NCI-H446 treated with DMSO at 0.1 percent for 48 hours (cell line): ENCODE results near the gene CCDC175.

Experiments
- DNase-seq: peaks from one replicate; lab custom pipeline; 2025; lab: John Stamatoyannopoulos, UW

Gene CCDC175

DNA sequence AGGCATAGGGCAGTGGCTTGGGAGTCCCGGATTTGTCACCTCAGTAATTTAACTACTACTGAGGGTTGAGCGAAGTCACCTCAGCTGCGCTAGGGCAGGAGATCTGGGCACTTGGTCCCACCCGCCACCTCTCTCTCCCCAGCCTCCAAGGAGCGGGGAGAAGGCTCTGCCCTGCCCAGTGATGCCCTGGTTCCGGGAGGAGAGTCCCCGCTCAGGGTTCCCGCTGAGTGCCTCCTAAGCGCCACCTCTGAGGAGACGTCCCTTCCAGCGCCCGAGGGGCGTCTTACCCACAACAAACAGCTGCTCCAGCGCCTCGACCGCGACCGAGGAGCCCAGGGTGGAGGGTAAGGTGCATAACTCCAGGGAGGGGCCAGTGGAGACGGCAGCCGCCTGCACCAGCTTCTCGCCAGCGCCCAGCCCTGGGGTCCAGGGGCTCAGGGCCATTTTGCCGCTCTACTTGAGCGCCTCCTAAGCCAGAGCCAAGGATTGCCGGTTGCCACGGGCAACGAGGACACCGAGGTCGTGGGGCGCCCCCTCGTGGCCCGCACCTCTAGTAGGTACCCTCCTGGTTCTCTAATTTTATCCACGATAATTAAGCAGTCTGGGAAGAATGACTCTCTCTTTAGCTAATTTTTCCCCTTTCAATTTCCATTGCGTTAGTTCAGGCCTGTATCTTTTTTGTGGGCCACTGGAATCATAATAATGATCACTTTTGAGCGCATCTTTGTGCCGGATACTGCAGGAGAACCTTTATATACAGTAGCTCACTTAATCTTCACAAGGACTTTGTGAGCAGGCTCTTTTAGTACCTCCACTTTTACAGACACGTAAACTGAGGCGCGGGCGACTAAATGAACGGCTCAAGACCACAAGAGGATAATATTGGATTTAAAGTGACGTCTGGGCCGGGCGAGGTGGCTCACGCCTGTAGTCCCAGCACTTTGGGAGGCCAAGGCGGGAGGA, at the start of gene CCDC175:
CCDC175 (minus strand) TSS at position 481 of the 963 bp plus-strand sequence; CDS start at position 444, 37 bp downstream.
- peak; percentile 34 for DNase-seq

DNA sequence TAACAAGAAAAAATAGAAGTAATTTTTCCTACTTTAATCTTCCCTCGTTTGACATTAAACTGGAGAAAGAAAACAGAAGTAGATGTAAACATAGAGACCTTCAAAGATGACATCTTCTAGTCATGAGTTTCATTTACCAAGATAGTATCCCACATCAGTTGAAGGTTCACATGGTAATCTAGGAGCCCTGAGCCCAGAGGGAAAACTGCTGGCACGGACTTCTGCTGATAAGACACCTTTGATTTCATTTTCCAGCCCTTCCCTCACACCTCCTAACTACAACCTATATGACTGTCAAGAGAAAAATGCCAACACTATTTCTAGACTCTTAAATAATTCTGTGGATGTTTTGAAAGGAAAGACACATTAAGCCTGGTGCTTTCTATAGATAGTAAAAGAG, 46.0 kb upstream of the CCDC175 start:
- DNase-seq = no peak

DNA sequence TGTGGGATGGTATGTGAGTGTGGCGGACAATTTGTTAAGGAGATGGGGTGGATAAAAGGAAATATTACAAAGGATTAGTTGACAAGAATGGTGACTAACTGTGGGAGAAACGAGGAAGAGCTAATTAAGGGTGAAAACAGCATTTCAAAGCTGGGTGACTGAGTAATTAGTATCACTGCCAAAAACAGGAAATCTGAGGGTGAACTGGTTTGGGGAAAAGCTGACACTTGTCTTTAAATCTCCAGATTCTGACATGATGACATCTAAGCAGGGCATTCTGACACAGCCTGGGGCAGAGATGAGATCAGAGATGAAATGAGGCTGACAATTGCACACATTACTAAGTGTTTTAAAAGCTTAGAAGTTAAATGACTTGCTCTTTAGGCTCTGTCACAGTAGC, 42.4 kb upstream of the CCDC175 start:
- DNase-seq = no peak

DNA sequence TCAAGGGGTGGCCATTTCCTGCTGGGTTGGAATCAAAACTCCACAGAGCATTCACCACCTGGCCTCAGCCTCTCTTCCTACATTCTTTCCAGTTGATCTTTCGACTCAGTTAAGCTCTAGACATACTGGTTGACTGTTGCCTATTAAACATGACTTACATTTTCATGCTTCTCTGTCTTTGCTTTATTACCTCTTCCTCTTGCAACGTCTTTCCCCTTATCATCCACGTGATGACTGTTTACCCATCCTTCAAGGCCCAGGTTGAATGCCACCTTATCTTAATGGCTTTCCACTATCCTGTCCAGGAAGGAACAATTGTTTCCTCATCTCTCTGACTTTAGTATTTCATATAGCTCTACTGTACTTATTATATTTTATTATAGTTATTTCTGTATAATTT, 24.4 kb upstream of the CCDC175 start:
- DNase-seq = no peak

DNA sequence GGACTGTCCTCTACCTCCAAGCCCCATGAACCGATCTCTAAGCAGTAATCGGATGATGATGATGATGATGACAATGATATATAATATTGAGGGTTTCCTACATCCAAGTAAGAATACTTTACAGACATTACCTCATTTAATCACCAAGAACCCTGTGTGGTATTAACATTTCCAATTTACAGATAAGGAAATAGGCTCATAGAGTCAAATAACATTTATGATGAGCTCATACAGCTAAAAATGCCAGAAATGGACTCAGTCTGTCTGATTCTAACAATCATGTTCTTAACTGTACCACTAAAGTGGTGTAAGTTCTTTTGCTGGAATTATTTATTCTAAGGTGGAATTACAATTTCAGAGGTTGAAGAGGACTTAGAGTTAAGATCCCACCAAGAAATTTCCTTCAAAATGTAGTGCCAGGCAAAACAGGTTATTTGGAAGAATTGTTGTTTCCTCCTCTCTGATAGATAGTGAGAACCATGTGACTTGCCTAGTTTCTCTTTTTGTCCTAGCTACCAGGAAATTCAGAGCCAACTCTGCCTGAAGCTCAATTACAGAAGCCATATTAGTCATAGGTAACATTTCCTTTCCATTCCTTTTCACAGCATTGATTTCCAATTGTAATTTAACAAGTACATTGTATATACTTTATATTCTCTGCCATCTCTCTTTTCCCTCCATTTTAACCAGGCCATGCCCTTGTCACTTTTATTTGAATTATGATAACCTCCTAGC, 23.8 kb upstream of the CCDC175 start:
- no peak for DNase-seq

DNA sequence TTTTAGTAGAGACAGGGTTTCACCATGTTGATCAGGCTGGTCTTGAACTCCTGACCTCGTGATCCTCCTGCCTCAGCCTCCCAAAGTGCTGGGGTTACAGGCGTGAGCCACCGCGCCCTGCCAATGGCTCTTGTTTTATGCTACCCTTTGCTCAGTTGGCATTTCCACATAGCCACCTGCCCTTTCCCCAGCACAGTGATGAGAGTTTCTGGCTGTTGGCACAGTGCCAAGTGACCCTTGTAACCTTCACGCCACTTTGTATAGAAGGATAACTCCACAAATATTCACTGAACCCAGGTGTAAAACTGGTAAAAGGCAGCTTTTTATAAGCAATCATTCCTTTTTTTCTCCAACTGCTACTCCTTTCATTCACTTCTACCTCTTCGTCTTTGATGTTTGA, 18.5 kb upstream of the CCDC175 start:
- no peak for DNase-seq

DNA sequence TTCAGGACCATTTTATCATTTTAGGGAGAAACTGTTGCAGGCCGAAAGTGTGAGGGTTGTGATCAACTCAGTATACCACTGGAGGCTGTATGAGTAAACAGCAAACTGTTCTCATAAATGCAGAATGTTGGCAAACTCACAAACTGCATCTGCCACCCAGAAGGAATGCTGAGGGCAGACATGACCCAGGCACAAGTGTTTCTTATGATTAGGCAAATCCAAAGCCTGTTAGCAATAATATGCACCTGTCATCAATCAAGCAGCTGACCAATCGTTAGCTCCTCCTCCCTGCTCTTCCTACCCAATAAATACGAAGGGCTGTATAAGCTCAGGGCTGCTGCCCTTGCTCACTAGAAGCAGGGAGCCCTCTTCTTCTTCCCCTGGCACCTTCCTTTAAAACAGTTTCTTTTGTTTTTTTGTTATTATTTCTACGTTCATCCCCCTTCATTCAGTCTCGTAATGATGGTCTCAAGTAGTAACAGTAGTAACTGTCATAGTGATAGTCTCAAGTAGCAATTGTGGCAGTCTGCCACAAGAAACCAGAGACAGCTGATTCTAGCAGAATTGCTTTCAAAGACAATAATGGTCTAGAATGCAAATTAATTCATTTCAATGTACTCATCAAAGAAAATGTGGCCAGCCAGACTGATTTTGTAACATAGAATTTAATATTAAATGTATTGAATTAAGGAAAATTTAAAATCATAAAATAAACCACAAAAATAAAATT, 15.2 kb upstream of the CCDC175 start:
- no peak for DNase-seq

DNA sequence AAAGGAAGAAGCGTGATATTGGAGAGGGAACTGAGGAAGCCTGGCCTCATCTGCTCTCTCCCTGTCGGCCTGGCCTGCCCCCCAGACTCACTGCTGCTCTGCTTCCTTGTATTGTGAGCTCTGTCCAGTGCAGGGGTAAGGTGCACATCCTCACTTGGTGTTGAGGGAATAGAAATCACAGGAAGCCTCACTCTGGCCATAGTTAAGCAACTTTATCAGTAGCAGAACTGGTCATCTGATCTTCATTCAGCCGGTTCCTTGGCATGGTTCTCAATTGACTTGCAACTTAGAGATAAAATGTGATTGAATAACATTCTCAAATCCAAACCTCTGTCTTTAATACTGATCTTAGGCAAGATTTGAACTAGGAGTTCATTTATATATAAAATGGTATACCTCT, 11.5 kb upstream of the CCDC175 start:
- no peak for DNase-seq

DNA sequence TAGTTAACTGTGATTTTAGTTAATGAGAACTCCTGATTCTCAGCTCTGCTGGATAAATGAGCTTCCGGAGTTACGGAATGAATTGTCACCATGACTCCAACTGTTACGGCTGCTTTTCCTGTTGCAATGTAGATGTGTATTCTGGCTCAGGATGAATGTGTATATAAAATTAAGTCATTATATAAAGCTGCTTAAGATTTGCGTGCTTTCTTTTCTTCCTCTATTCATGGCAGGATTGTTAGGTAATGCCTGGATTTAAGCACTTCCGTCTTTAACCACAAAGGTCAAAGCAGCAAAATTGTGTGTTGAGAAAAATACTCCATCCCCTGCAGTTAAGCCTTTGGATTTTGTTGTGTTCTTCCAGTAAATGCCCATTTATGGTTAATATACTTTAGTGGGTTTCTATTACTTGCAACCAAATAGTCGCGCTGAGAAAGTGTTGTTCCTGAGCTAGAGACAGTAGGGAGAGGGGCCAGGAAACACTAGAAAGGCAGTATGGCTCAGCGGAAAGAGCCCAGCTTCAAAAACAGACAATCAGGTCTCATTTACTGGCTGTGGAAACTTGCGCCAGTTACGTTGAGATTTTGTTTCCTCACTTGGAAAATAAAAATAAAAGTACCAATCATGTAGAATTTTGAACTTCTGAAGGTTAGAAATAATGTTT, 9.4 kb upstream of the CCDC175 start:
- no peak for DNase-seq

DNA sequence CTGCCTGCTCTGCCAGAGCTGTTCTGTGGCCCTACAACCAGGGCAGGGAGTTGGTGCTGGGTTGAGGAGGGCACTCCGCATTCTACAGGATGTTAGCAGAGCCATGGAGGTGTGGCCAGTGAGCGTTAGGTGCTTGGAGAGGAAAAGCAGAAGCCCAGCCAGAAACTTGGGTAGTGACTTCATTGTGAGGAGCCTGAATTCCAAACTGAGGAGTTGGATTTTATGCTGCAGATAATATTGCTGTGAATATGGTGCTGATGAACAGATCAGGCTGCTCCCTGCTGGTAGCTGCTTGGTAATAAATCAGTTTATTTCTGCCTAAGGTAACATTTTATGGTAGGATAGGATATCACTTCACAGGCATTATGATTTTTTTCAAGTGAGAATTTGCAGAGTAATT, 7.1 kb upstream of the CCDC175 start:
- no peak for DNase-seq

DNA sequence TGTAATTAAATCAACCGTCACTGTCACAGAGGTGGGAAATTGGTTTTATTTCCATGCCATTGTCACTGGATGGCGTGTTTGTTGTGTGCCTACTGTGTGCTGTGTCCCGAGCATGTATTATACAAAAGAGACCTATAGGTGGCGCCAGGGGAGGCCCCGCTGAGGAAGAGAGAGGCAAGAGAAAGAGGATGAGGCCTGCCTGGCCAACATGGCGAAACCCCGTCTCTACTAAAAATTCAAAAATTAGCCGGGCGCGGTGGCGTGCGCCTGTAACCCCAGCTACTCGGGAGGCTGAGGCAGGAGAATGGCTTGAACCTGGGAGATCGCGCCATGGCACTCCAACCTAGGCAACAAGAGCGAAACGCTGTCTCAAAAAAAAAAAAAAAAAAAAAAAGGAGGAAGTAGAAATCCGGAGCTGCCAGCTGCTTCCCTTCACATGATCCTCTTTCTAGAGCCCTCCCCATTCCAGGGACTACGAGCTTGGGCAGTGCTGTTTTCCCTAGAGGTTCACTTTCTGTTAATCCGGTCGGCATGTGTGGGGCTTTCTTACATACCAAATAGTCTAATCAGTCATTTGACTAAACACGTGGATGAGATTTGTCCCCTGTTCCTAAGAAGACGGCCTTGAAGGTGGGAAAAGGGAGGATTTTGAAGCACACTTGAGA, 6.4 kb upstream of the CCDC175 start:
- no peak for DNase-seq

DNA sequence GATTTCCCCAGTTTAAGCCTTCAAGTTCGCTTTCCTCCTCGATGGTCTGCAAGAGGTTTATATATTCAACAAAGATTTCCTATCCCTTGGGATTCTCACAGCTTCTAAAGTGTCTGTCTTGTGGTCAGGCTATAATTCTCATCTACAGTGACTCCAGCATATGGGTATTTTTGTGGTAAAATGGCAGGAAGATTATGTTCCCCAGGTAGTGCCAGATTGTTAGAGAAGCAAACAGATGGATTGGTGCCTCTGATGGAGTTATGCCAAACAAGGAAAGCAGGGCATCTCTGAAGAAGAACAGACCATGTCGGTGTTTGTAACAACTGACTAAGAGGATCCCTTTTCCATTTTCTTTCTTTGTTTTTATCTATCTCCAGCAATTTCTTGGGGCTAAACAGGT, 5.5 kb upstream of the CCDC175 start:
- peak; percentile 52 for DNase-seq

DNA sequence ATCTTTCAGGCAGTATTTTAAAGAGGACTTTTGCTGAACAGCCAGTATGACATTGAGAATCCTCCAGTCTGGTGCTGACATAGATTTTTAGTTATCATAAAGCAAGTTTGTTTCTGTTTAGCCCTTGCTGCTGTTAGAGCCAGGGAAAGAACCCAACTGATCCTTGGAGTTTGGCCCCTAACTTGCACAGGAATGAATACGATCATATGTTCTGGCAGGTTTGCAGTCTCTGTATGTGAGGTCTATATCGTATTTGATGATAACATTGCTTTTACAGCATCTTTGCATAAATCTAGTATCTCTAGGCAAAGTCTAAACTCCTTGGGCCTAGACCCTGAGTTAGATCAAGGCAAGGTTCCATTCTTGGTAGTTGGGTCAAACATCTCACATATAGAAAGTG, 4.3 kb upstream of the CCDC175 start:
- DNase-seq = no peak

DNA sequence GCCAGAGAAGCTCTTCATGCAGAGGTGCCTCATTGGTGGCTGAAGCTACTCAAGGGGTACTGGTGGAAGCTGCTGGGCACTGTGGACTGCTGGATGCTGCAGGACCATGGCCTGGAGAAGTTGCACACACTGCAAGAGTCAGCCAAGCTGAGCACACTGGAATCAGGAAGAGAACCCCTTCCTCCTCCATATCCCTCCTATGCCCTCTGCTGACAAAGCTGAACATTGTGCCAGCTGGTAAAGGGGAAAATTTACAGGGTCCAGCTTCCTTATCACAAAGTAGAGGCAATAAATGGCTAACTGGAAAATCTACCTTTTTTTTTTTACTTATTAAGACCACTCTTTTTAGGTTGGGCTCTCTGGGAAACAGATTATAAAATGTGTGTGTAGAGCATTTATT, 6.5 kb downstream of the CCDC175 start:
- DNase-seq = no peak

DNA sequence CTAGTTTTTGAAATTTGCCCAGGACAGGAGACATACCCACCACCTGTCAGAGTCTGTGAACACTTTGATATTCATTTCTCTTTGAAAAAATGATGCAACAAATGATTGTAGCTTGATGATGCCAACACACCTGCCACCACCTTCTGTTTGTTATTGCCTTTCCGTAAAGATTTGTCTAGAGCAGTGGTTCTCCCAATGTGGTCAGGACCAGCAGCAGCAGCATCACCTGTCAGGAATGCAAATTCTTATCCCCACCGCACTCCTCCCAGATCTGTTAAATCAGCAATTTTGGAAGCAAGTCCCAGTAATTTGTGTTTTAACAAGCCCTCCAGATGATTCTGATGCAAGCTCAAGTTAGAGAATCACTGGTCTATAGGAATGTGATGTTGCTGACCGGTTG, 9.9 kb downstream of the CCDC175 start:
- DNase-seq = no peak

DNA sequence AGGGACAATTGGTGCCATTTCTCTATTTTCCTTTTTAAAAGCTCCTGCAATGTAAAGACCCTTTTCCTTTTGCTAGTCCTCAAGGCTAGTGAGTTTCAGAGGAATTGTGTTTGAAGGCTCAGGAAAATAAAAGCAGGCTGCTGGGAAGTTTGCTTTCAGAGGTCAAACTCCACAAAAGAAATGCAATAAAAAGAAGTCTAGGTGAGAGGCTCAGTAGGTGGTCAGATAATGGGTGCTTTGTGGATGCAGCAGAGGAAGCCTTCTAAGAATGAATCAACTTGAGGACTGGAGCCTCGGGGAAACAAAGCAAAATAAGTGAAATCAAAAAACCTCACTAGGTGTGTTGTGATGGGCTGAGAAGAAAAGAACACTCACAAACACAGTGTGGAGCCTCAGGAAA, 10.3 kb downstream of the CCDC175 start:
- DNase-seq = no peak

DNA sequence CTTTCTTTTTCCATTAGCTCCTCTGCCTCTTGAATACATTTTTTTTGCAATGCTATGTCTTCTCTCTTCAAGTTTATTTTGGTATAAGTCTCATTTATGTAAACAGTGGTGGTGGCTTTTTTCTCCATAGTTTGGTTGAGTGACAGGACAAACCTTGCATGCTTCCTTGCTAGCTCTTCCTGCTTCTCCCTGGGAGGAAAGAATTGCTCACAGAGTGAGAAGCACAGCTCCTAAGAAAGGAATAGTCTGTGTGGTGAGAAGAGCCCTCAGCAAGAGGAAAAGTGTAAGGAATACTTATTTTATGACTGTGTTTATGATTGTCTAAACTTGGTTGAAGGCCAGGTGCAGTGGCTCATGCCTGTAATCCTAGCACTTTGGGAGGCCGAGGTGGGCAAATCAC, 11.5 kb downstream of the CCDC175 start:
- DNase-seq = no peak

DNA sequence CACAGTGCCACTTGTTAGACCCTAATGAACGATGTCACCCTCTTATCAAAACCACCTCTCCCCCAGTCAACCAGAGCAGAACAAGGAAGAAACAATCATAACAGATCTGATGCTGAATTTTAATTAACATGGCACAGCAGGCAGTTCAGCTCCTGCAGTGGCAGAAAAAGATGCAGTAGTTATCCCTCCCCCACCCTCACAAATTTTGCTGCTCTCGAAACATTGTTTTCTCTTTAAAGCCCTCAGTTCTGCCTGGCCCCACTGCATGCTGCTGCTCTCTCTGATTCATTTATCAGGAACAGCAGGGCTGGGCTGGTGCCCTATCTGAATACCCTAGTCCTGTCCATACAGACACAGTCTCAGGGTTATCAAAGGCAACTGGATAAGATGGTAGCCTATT, 12.2 kb downstream of the CCDC175 start:
- no peak for DNase-seq

DNA sequence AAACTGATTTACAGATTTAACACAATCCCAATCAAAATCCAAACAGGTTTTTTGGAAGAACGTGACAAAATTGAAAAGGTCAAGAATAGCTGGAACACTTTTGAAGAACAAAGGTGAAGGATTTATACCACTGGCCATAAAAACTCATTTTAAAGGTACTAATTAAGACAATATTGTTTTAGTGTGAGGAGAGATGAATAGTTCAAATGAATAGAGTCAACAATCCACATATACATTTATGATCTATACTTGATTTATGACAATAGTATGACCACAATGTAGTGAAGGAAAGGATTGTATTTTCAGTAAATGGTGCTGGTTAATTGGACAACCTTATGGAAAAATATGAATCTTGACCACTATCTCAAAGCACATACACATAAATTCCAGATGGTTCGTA, 29.3 kb downstream of the CCDC175 start:
- no peak for DNase-seq

DNA sequence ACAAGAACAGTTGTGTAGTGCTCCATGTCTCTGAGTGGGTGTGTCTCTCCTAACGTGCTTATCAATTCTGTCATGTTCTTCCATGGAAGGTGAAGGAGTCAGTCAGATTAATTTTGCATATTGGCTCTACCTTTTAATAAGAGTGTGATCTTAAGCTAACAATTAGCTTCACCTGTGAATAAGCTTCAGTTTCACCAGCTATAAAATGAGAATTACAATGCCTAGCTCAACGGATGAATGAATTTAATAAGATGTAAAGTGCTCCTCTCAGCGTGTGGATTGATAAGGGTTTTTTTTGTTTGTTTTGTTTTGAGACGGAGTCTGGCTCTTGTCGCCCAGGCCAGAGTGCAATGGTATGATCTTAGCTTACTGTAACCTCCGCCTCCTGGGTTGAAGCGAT, 32.7 kb downstream of the CCDC175 start:
- DNase-seq = no peak

DNA sequence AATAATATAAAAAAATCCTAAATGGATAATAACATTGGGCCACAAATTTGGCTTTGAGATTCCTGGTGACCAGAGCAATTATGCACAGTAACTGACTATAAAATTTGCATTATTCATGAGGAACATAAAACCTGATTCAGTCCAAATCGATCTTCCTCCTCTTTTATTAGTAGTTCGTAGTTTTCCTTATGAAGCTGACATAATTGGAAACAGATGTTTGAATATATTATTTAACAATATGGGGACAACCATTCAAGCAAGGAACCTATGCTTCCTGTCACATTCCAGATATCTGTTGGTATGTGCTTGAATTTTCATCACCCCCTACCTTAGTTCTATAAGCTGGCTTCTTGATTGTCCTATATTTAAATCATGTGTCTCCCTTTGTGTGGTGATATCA, 34.9 kb downstream of the CCDC175 start:
- no peak for DNase-seq

DNA sequence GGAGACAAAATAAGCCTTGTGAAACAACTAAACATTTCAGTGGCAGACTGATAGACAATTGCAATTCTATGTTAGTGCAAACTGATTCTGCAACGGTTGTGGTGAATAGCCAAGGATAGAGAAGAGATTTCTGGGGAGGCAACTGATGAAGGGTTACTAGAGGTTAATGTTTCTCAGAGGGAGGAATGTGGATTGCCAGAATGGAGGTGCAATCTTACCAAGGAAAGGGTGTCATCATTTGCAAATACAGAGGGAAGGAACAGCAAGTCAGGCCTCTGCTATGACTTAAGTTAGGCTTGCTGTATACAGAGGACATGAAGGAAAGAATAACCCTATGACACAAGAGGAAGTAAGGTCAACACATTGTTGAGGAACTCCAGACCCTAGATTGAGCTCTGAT, 35.8 kb downstream of the CCDC175 start:
- DNase-seq = no peak
